ENCODE results near the gene KCNN4. TPM values are rescaled to one million over a fixed set of nuclear protein-coding genes. Genes with fewer than 3 reads are reported as not detected.
A peak's percentile ranks its signal among the peaks of the same experiment; 100 is the strongest.
"Not testable (repeated sequence)": the region's sequence is repeated elsewhere in the genome, so short reads cannot be mapped to it uniquely, and the experiment has no call there.

Gene KCNN4
- total and polyA plus RNA-seq, 2 donors from 2014 or later, result 0.80 to 6.1 TPM

DNA sequence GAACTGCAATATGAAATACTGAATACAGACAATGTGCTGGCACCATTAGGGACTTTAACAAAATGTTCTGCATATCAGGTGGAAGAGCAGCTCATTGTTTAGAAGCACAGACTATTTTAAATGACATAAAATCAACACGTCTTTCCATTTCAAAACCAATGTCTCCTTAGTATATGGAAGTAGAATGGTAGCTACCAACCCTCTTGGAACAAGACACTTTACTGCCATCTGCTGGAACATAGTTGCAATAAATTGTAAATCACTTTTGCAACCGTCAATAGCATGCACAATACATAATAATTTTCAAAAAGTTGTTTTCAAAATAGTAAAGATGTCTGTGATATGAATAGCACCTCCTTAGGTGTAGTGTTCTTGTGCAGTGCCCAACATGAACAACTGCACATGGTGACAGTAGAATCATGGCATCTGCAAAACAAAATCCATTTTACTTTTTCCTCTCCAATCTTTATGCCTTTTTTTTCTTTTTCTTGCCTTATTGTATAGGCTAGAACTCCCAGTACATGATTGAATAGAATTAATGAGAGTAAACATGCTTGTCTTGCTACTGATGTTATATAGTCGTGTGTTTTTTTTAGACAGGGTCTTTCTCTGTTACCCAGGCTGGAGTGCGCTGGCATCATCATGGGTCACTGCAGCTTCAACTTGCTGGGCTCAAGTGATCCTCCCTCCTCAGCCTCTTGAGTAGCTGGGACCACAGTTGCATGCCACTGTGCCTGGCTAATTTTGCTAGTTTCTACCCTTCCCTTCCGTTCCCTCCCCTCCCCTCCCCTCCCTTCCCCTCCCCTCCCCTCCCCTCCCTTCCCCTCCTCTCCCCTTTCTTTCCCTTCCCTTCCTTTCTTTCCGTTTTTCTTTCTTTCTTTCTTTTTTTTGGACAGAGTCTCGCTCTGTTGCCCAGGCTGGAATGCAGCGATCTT lies 29.3 kb upstream of the KCNN4 start:
- H3K27ac ChIP-seq (ENCODE audit: low read depth in 2 of 2, low read length in 2 of 2), result no peak overlapping the region
- H3K4me3 ChIP-seq (ENCODE audit: low read length in 3 of 3), result no peak overlapping the region
- H3K27me3 ChIP-seq (ENCODE audit: control insufficient read depth, insufficient read depth, low read length), result no peaks in the 10 kb centered on the region
- intact Hi-C loops (cut with DNase I), result no loop called here
- TF ChIP-seq CTCF (IDR thresholded peaks at IDR 0.05; ENCODE audit: borderline replicate concordance, extremely low read depth, insufficient read depth), result peak; percentile 46
- H3K4me1 ChIP-seq (ENCODE audit: control insufficient read depth in 2 of 3, insufficient read depth in 2 of 3, low read depth in 1 of 3, low read length in 3 of 3), result no peaks in the 10 kb centered on the region
- peak in 1 of 5 donors; percentile 36 for DNase-seq
- no peaks in the 10 kb centered on the region for H3K36me3 ChIP-seq (ENCODE audit: control insufficient read depth in 2 of 3, insufficient read depth in 3 of 3, low read length in 3 of 3)
- FAIRE-seq, result peak; percentile 56
- H3K9ac ChIP-seq (ENCODE audit: low read length in 3 of 3), result no peak overlapping the region
- H3K9me3 ChIP-seq (ENCODE audit: control insufficient read depth in 2 of 3, insufficient read depth in 1 of 3, low read length in 3 of 3), result no peaks in the 10 kb centered on the region

- Histone ChIP-seq H3K4me1 (ENCODE audit: control insufficient read depth in 2 of 3, insufficient read depth in 2 of 3, low read depth in 1 of 3, low read length in 3 of 3) (no peaks in the 10 kb centered on the region), H3K4me3 (ENCODE audit: low read length in 3 of 3) (no peak overlapping the region), H3K9me3 (ENCODE audit: control insufficient read depth in 2 of 3, insufficient read depth in 1 of 3, low read length in 3 of 3) (no peaks in the 10 kb centered on the region), H3K27ac (ENCODE audit: low read depth in 2 of 2, low read length in 2 of 2) (no peak overlapping the region), H3K27me3 (ENCODE audit: control insufficient read depth, insufficient read depth, low read length) (no peaks in the 10 kb centered on the region), H3K9ac (ENCODE audit: low read length in 3 of 3) (no peak overlapping the region), H3K36me3 (ENCODE audit: control insufficient read depth in 2 of 3, insufficient read depth in 3 of 3, low read length in 3 of 3) (no peaks in the 10 kb centered on the region)
- no peak for DNase-seq
- no peak for FAIRE-seq
- intact Hi-C loops (cut with DNase I), result no loop called here
- TF ChIP-seq CTCF (IDR thresholded peaks at IDR 0.05; ENCODE audit: borderline replicate concordance, extremely low read depth, insufficient read depth), result no peak
These were observed 26.9 kb upstream of the KCNN4 start for GRCh38 chr19:43807651-43808050.

- Histone ChIP-seq H3K4me3 (ENCODE audit: low read length in 3 of 3) (no peak overlapping the region), H3K27me3 (ENCODE audit: control insufficient read depth, insufficient read depth, low read length) (no peaks in the 10 kb centered on the region), H3K27ac (ENCODE audit: low read depth in 2 of 2, low read length in 2 of 2) (no peak overlapping the region), H3K4me1 (ENCODE audit: control insufficient read depth in 2 of 3, insufficient read depth in 2 of 3, low read depth in 1 of 3, low read length in 3 of 3) (no peaks in the 10 kb centered on the region), H3K36me3 (ENCODE audit: control insufficient read depth in 2 of 3, insufficient read depth in 3 of 3, low read length in 3 of 3) (no peaks in the 10 kb centered on the region), H3K9ac (ENCODE audit: low read length in 3 of 3) (no peak overlapping the region), H3K9me3 (ENCODE audit: control insufficient read depth in 2 of 3, insufficient read depth in 1 of 3, low read length in 3 of 3) (no peaks in the 10 kb centered on the region)
- no peak for FAIRE-seq
- TF ChIP-seq CTCF (IDR thresholded peaks at IDR 0.05; ENCODE audit: borderline replicate concordance, extremely low read depth, insufficient read depth), result no peak
- DNase-seq, result no peak
- intact Hi-C loops (cut with DNase I), result no loop called here
These were observed 26.1 kb upstream of the KCNN4 start for GRCh38 chr19:43806848-43807247.

- H3K36me3 ChIP-seq (ENCODE audit: control insufficient read depth in 2 of 3, insufficient read depth in 3 of 3, low read length in 3 of 3); FAIRE-seq; H3K9me3 ChIP-seq (ENCODE audit: control insufficient read depth in 2 of 3, insufficient read depth in 1 of 3, low read length in 3 of 3); H3K4me3 ChIP-seq (ENCODE audit: low read length in 3 of 3); intact Hi-C loops (cut with DNase I); DNase-seq; H3K9ac ChIP-seq (ENCODE audit: low read length in 3 of 3); H3K27me3 ChIP-seq (ENCODE audit: control insufficient read depth, insufficient read depth, low read length); H3K4me1 ChIP-seq (ENCODE audit: control insufficient read depth in 2 of 3, insufficient read depth in 2 of 3, low read depth in 1 of 3, low read length in 3 of 3); H3K27ac ChIP-seq (ENCODE audit: low read depth in 2 of 2, low read length in 2 of 2): not testable (repeated sequence)
These were observed 25.6 kb upstream of the KCNN4 start for GRCh38 chr19:43806401-43806800.
